Measurements from ENCODE around the gene ARL15.

DNA sequence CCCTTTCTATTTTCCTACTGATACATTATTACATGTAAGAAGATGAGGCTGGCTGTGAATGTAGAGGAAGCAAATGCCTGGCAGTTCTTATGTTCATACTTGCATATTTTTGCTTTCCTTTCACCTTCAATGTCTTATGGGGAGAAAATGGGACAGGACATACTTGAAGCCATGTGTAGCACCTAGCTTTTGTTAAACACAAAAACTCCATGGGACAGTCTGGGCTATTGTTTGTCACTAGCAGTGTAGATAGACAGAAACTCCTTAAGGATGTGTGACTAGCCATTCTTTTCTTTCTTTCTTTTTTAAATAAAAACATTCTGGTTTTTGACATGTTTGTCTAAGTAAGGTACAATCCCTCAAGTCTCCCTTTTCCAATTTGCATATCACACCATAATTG lies 122.7 kb downstream of the ARL15 start:
- TF ChIP-seq, protein P1, sequence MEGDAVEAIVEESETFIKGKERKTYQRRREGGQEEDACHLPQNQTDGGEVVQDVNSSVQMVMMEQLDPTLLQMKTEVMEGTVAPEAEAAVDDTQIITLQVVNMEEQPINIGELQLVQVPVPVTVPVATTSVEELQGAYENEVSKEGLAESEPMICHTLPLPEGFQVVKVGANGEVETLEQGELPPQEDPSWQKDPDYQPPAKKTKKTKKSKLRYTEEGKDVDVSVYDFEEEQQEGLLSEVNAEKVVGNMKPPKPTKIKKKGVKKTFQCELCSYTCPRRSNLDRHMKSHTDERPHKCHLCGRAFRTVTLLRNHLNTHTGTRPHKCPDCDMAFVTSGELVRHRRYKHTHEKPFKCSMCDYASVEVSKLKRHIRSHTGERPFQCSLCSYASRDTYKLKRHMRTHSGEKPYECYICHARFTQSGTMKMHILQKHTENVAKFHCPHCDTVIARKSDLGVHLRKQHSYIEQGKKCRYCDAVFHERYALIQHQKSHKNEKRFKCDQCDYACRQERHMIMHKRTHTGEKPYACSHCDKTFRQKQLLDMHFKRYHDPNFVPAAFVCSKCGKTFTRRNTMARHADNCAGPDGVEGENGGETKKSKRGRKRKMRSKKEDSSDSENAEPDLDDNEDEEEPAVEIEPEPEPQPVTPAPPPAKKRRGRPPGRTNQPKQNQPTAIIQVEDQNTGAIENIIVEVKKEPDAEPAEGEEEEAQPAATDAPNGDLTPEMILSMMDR (IDR thresholded peaks at IDR 0.05) = no peak
- no peak for TF ChIP-seq POLR2A (IDR thresholded peaks at IDR 0.05)
